Stimulated activated CD8-positive, alpha-beta memory T cell treated with anti-CD3 and anti-CD28 coated beads, Interleukin-15, amount 100 ng/mL, for 24 hours (primary cell): Measurements from ENCODE around the gene ARFGEF3.

Experiments
- DNase-seq: peaks from one replicate; pipeline ENCODE4 v3.0.0-alpha.2; 2020; ENCODE audit warnings: low read depth

The ARFGEF3 gene

GRCh38 chr6:138162111-138162954 lies 594 bp downstream of the ARFGEF3 start:
- no peak for DNase-seq

- DNase-seq: no peak
Measured at GRCh38 chr6:138162955-138163575, 1.3 kb downstream of the ARFGEF3 start.

- no peak for DNase-seq
Measured at GRCh38 chr6:138175596-138175995, 13.9 kb downstream of the ARFGEF3 start.

DNA sequence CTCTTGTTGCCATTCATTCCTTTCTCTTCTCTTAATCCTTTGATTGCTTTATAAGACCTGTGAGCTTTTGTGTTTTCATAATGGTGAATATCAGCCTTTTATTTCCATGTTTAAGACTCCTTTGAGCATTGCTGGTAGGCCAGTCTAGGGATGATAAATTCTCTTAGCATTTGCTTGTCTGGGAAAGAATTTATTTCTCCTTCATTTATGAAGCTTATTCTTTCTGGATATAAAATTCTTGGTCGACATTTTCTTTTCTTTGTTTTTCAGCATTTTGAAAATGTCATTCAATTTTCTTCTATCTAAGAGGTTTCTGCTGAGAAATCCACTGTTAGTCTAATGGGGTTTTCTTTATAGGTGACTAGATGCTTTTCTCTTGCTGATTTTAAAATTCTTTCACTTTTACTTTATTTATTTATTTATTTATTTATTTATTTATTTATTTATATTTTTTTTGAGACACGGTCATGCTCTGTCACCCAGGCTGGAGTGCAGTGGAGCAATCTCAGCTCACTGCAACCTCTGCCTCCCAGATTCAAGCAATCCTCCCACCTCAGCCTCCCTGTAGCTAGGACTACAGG lies 15.0 kb downstream of the ARFGEF3 start:
- no peak for DNase-seq

DNA sequence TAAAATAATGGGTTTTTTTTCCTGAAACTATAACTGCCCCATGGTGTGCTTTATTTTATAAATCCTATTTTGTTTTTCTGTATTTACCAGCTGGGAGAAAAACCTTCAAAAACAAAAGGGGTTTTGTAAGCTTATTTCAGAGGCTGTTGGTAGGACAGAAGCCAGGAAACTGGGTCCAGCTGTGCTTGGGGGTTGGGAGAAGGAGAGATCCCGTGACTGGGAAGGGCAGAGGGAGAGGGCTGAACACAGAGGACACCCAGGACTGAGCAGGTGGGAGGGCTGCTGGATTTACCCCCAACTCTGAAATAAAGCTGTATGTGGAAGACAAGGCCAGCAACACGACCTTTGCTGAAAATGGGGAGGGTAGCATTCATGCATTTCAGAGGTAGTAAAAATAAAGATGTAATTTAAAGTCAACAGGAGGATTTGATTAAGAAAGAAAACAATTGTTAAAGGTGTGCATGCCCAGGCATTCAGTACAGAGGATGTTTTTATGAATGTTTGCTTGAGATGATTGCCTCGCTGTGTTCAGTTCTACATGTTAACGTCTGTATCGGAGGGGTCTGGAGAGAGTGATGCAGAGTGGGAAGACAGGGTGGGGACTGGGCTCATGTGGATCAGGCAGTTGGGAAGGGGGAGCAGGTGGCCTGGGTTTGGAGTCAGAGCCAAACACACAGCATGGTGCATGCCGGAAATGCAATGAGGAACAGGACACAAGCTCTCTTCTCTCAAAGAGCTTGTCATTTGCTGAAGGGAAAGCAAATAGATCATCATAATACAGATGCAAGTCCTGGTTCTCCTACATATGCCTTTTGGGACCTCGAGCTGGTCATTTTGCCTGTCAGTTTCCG lies 21.4 kb downstream of the ARFGEF3 start:
- no peak for DNase-seq

GRCh38 chr6:138183790-138184134 lies 22.0 kb downstream of the ARFGEF3 start:
- DNase-seq: no peak

DNA sequence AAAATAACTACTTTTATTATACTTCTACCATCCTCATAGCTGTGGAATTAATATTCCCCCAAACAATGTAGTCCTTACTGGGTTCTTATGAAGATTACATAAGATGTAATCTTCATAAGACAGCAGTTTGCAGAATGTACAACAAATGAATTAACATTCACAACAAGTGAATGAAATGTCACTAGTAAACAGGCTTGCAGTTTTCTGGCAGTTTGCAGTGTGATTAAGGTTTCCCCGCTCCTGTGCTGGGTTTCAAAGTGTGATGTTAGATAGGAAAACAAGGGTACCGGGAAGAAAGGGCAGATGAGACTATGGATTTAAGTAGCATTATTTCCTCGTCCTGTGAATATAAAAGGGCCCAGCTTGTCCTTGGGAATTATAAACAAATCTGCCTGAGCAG lies 22.5 kb downstream of the ARFGEF3 start:
- no peak for DNase-seq

DNA sequence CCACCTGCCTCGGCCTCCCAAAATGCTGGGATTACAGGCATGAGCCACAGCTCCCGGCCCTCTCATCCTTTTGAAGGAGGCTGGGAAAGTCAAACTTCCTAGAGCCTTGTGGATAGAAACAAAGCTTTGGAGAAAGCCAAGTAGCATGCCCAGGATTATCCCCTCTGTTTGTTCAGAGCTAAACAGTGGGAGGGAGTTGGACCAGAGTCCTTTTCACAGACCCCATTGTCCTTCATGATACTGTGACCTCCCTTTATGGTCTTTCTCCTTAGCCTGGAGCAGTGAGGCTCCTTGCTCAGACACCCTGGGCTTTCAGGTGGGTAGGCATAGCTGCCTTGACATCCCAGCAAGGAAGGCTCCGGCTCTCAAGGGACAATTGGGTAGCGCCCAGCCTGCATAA lies 25.4 kb downstream of the ARFGEF3 start:
- no peak for DNase-seq

GRCh38 chr6:138188278-138188941 lies 26.7 kb downstream of the ARFGEF3 start:
- DNase-seq: no peak

- no peak for DNase-seq
Measured at GRCh38 chr6:138194287-138194686, 32.5 kb downstream of the ARFGEF3 start.

DNA sequence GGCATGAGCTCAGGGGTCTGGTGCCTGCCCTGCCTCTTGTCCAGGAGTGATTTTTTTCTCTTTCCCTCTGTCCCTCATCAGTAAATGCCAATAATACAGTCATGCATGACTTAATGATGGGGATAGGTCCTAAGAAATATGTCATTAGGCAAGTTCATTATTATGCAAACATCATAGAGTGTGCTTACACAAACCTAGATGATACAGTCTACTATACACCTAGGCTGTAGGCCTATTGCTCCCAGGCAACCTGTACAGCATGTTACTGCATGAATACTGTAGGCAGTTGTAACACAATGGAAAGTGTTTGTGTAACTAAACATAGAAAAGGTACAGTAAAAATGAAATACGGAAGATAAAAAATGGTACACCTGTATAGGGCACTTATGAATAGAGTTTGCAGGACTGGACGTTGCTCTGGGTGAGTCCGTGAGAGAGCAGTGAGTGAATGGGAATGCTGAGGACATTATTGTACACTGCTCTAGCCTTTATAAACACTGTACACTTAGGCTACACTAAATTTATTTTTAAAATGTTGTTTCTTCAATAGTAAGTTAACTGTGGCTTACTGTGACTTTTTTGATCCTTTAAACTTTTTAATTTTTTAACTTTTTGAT lies 34.5 kb downstream of the ARFGEF3 start:
- no peak for DNase-seq

GRCh38 chr6:138197570-138197969 lies 35.8 kb downstream of the ARFGEF3 start:
- no peak for DNase-seq

DNA sequence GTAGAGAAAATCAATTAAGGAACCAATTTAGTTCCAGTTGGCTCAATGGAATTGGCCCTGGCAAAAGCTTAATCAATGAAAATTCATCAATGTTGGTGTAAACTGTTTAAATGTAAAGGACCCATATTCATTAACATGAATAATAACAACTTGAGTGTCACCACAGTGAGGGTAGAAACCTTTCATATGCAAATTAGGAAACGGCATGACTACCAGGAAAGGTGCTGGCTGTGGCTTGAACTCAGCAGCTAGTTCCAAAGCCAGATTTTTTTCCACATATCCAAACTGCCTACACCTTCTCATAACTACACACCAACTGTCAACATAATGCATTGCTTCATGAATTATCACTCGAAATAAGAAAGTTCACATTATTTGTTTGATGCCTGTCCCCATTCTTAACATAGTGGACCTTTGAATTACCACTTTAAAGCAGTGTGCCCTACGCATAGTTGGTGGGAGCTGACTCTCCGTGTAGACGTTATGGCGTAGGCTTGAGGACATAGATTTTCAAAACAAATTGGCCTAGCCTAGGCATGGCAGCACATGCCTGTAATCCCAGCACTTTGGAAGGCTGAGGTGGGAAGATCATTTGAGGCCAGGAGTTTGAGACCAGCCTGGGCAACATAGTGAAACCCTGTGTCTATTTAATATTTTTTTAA lies 36.8 kb downstream of the ARFGEF3 start:
- no peak for DNase-seq

GRCh38 chr6:138201836-138202235 lies 40.1 kb downstream of the ARFGEF3 start:
- no peak for DNase-seq

DNA sequence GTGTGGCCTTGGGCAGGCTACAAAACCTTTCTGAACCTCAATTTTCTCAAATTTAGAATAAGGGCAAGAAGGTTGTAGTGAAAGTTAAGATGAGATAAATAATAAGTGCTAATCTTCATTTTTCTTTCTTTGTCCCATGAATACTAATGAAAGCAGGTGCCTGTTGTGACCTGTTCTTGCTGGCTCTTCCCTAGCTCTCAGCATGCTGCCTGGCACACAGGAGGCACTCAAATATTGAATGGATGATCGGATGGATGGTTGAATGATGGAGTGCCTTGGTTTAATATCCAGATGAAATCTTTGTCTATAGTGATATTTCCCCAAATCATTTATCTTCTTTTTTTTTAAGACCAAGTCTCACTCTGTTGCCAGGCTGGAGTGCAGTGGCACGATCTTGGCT lies 41.6 kb downstream of the ARFGEF3 start:
- no peak for DNase-seq

DNA sequence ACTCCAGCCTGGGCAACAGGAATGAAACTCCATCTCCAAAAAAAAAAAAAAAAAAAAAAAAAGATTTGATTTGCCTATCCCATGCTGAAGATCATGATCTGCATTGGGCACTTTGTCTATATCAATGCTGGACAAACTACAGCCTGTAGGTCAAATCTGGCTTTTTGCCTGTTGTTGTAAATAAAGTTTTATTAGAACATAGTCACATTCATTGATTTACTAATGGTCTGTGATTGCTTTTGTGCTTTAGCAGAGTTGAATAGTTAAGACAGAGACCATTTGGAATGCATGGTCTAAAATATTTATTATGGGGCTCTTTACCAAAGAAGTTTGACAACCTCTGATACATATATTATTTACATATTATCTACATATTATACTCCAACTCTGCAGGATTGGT lies 42.6 kb downstream of the ARFGEF3 start:
- DNase-seq: no peak

DNA sequence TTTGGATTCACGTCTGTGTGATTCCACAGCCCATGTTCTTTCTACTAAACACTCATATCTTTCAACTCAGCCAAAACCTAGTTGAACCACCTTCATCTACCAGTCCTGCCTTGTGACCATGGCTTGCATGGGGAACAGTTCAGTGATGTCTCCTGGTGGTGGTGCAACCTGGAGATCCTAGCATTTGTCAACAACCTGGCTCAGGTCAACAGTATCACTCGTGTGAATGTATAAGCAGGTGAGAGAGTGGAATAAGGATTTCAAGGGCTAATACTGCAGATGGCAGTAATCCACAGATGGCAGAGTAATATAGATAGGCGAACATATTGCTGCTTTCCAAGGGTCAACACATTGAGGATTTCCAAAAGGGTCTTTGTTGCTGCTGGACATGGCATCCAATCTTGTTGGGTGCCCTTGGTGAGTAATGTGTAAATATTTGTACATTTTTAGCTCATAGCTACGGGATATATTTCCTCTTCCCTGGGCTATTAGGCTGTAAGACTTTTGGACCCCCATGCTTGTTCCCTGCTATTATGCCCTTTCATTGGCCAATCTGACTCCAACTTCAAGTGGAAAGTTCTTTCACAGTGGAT lies 43.1 kb downstream of the ARFGEF3 start:
- no peak for DNase-seq

GRCh38 chr6:138205437-138206094 lies 43.8 kb downstream of the ARFGEF3 start:
- DNase-seq: no peak

DNA sequence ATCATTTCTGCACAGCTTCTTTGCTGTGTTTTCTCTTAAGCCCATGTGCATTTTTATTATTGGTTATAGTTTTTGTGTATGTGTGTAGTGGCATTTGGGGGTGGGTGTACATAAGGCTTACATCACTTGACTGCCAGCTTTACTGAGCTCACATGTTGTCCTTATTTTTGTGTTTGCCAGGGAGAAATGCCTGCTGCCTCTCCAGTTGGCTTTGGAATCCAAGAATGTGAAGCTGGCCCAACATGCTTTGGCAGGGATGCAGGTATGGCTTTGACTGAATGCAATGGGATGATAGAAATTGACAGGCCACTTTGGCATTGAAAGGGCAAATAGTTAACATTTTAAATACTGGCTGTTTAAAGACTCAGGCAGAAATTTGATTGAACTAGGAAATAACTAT lies 45.1 kb downstream of the ARFGEF3 start:
- DNase-seq: no peak

- DNase-seq: no peak
Measured at GRCh38 chr6:138211048-138211581, 49.4 kb downstream of the ARFGEF3 start.
